ENCODE results near the gene RPS27. TPM values are rescaled to one million over a fixed set of nuclear protein-coding genes. Genes with fewer than 3 reads are reported as not detected.
A peak's percentile ranks its signal among the peaks of the same experiment; 100 is the strongest.

RPS27 gene
- total and polyA plus RNA-seq, 4 donors: 452 to 3,145 (median 1,349) TPM

DNA sequence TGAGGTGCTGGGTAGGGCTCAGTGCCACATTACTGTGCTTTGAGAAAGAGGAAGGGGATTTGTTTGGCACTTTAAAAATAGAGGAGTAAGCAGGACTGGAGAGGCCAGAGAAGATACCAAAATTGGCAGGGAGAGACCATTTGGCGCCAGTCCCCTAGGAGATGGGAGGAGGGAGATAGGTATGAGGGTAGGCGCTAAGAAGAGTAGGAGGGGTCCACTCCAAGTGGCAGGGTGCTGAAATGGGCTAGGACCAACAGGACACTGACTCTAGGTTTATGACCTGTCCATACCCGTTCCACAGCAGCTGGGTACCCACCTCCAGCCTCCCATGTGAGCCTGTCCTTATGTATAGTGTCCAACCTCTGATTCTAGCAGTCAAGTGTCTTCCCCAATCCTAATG, 31.1 kb upstream of the RPS27 start:
- H3K4me1 ChIP-seq (ENCODE audit: control insufficient read depth in 4 of 4, insufficient read depth in 4 of 4, low read length in 3 of 4): peaks cover 11 to 63% (median 51%) of the 10 kb centered on the region in 4 donors
- H3K27ac ChIP-seq (ENCODE audit: low read depth in 1 of 2, low read length in 2 of 2): peak overlapping the region in 1 of 2 donors; percentile 1
- H3K9me3 ChIP-seq (ENCODE audit: control insufficient read depth in 4 of 4, low read length in 3 of 4): no peaks in the 10 kb centered on the region
- no peak overlapping the region for H3K9ac ChIP-seq (ENCODE audit: low read depth in 1 of 2, low read length in 2 of 2)
- H3K36me3 ChIP-seq (ENCODE audit: control insufficient read depth in 4 of 4, insufficient read depth in 3 of 4, low read depth in 1 of 4, low read length in 3 of 4): peaks cover 0 to 8% (median 1%) of the 10 kb centered on the region in 4 donors
- TF ChIP-seq NR2F2 (IDR thresholded peaks at IDR 0.05) (no peak), JUND (IDR thresholded peaks at IDR 0.05) (no peak), HNF4G (IDR thresholded peaks at IDR 0.05) (no peak), HNF4A (conservative IDR thresholded peaks at IDR 0.05) (no peak), RAD21 (IDR thresholded peaks at IDR 0.05) (no peak), RXRA (IDR thresholded peaks at IDR 0.05) (no peak), GABPA (IDR thresholded peaks at IDR 0.05 in 1 of 2, conservative IDR thresholded peaks at IDR 0.05 in 1 of 2) (no peak), FOXA1 (IDR thresholded peaks at IDR 0.05) (no peak), EGR1 (IDR thresholded peaks at IDR 0.05; ENCODE audit: low read depth in 2 of 2) (no peak), SP1 (IDR thresholded peaks at IDR 0.05) (no peak)
- TF ChIP-seq, protein P1, sequence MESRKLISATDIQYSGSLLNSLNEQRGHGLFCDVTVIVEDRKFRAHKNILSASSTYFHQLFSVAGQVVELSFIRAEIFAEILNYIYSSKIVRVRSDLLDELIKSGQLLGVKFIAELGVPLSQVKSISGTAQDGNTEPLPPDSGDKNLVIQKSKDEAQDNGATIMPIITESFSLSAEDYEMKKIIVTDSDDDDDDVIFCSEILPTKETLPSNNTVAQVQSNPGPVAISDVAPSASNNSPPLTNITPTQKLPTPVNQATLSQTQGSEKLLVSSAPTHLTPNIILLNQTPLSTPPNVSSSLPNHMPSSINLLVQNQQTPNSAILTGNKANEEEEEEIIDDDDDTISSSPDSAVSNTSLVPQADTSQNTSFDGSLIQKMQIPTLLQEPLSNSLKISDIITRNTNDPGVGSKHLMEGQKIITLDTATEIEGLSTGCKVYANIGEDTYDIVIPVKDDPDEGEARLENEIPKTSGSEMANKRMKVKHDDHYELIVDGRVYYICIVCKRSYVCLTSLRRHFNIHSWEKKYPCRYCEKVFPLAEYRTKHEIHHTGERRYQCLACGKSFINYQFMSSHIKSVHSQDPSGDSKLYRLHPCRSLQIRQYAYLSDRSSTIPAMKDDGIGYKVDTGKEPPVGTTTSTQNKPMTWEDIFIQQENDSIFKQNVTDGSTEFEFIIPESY (IDR thresholded peaks at IDR 0.05): no peak
- TF ChIP-seq, protein P2, sequence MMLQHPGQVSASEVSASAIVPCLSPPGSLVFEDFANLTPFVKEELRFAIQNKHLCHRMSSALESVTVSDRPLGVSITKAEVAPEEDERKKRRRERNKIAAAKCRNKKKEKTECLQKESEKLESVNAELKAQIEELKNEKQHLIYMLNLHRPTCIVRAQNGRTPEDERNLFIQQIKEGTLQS (IDR thresholded peaks at IDR 0.05): no peak
- H3K4me3 ChIP-seq (ENCODE audit: low read depth in 1 of 3, low read length in 3 of 3): no peak overlapping the region
- no peaks in the 10 kb centered on the region for H3K27me3 ChIP-seq (ENCODE audit: control insufficient read depth in 4 of 4, insufficient read depth in 4 of 4, low read length in 3 of 4)
- 70% methylated on average over 3 of the region's 3 CpGs for WGBS
- DNase-seq (ENCODE audit: low spot score): no peak

DNA sequence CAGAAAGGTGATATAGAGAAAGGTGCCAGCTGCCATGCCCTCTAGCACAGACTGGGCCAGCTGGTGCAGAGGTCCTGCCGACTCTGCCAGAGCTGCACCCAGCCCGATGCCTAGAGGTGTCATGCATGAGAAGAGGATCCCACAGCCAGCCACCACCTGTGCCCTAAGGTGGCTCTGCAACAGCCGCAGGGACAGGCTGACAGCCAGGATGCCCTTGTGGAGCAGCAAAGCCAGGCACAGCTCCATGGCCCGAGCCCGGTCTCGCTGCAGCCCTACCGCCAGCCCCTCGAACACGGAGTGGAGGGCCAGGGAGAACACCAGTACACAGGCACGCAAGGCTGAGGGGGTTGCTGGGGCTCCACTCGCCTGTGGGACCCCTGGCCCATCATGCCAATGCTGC, 30.4 kb upstream of the RPS27 start:
- Histone ChIP-seq H3K9me3 (ENCODE audit: control insufficient read depth in 4 of 4, low read length in 3 of 4) (no peaks in the 10 kb centered on the region), H3K27ac (ENCODE audit: low read depth in 1 of 2, low read length in 2 of 2) (no peak overlapping the region), H3K36me3 (ENCODE audit: control insufficient read depth in 4 of 4, insufficient read depth in 3 of 4, low read depth in 1 of 4, low read length in 3 of 4) (peaks cover 0 to 8% (median 1%) of the 10 kb centered on the region in 4 donors), H3K4me3 (ENCODE audit: low read depth in 1 of 3, low read length in 3 of 3) (no peak overlapping the region), H3K27me3 (ENCODE audit: control insufficient read depth in 4 of 4, insufficient read depth in 4 of 4, low read length in 3 of 4) (no peaks in the 10 kb centered on the region), H3K4me1 (ENCODE audit: control insufficient read depth in 4 of 4, insufficient read depth in 4 of 4, low read length in 3 of 4) (peaks cover 11 to 56% (median 44%) of the 10 kb centered on the region in 4 donors), H3K9ac (ENCODE audit: low read depth in 1 of 2, low read length in 2 of 2) (no peak overlapping the region)
- TF ChIP-seq TAF1 (conservative IDR thresholded peaks at IDR 0.05) (no peak), FOXA1 (IDR thresholded peaks at IDR 0.05) (no peak), NR2F2 (IDR thresholded peaks at IDR 0.05) (no peak), FOXA2 (IDR thresholded peaks at IDR 0.05) (no peak), RAD21 (IDR thresholded peaks at IDR 0.05) (no peak), RXRA (IDR thresholded peaks at IDR 0.05) (no peak), GABPA (IDR thresholded peaks at IDR 0.05 in 1 of 2, conservative IDR thresholded peaks at IDR 0.05 in 1 of 2) (no peak), HNF4A (conservative IDR thresholded peaks at IDR 0.05) (no peak)
- TF ChIP-seq, protein P1 (IDR thresholded peaks at IDR 0.05): no peak
- TF ChIP-seq, protein P3, sequence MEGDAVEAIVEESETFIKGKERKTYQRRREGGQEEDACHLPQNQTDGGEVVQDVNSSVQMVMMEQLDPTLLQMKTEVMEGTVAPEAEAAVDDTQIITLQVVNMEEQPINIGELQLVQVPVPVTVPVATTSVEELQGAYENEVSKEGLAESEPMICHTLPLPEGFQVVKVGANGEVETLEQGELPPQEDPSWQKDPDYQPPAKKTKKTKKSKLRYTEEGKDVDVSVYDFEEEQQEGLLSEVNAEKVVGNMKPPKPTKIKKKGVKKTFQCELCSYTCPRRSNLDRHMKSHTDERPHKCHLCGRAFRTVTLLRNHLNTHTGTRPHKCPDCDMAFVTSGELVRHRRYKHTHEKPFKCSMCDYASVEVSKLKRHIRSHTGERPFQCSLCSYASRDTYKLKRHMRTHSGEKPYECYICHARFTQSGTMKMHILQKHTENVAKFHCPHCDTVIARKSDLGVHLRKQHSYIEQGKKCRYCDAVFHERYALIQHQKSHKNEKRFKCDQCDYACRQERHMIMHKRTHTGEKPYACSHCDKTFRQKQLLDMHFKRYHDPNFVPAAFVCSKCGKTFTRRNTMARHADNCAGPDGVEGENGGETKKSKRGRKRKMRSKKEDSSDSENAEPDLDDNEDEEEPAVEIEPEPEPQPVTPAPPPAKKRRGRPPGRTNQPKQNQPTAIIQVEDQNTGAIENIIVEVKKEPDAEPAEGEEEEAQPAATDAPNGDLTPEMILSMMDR (IDR thresholded peaks at IDR 0.05; ENCODE audit: low read depth, low read length, missing input control): no peak
- TF ChIP-seq, protein P2 (IDR thresholded peaks at IDR 0.05): no peak
- no peak for DNase-seq (ENCODE audit: low spot score)
- WGBS: 95% methylated on average over 11 of the region's 11 CpGs

Data from liver (tissue), 9 donors.